SU-DHL-6 (cell line): ENCODE results near the gene APBB2.

Experiments
- CTCF ChIP-seq: fragments of 200-600 bp; sonication (generic); IDR thresholded peaks from one replicate; pipeline ENCODE4 v1.5.1; 2017; ENCODE audit warnings: antibody characterized with exemption, mild to moderate bottlenecking, low read length, moderate library complexity; ENCODE audit not compliant: insufficient read depth, poor library complexity, severe bottlenecking
- EZH2phosphoT487 ChIP-seq: fragments of 200-600 bp; sonication (generic), shearing (Covaris generic); conservative IDR thresholded peaks from 2 replicates; pipeline ENCODE4 v1.6.1; 2018; ENCODE audit warnings: mild to moderate bottlenecking, antibody characterized with exemption, low read length, moderate library complexity, mixed read lengths

GRCh38 chr4:41245983-41246382 lies 31.6 kb upstream of the APBB2 start:
- TF ChIP-seq CTCF: no peak
- TF ChIP-seq EZH2phosphoT487: no peak
